ENCODE results near the gene TLE6. TPM values are rescaled to one million over a fixed set of nuclear protein-coding genes. Genes with fewer than 3 reads are reported as not detected.

Gene TLE6
- total and polyA plus RNA-seq, 4 donors = 0.47 to 2.8 (median 1.2) TPM

GRCh38 chr19:3033595-3034405, 56.4 kb downstream of the TLE6 start:
- 84% methylated on average over 11 of the region's 11 CpGs for WGBS
- H3K36me3 ChIP-seq (ENCODE audit: control insufficient read depth in 4 of 4, insufficient read depth in 3 of 4, low read depth in 1 of 4, low read length in 3 of 4) = no peaks in the 10 kb centered on the region
- no peak overlapping the region for H3K9ac ChIP-seq (ENCODE audit: low read depth in 1 of 2, low read length in 2 of 2)
- TF ChIP-seq EGR1 (IDR thresholded peaks at IDR 0.05; ENCODE audit: low read depth in 2 of 2) = no peak
- TF ChIP-seq CTCF (IDR thresholded peaks at IDR 0.05; ENCODE audit: low read depth, low read length, missing input control) = no peak
- TF ChIP-seq, protein P1, sequence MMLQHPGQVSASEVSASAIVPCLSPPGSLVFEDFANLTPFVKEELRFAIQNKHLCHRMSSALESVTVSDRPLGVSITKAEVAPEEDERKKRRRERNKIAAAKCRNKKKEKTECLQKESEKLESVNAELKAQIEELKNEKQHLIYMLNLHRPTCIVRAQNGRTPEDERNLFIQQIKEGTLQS (IDR thresholded peaks at IDR 0.05) = no peak
- TF ChIP-seq SP1 (IDR thresholded peaks at IDR 0.05) = no peak
- TF ChIP-seq HNF4G (IDR thresholded peaks at IDR 0.05) = no peak
- TF ChIP-seq YY1 (IDR thresholded peaks at IDR 0.05) = no peak
- TF ChIP-seq NR2F2 (IDR thresholded peaks at IDR 0.05) = no peak
- TF ChIP-seq GABPA (IDR thresholded peaks at IDR 0.05 in 1 of 2, conservative IDR thresholded peaks at IDR 0.05 in 1 of 2) = no peak
- TF ChIP-seq FOXA1 (IDR thresholded peaks at IDR 0.05) = no peak
- no peak for TF ChIP-seq REST (IDR thresholded peaks at IDR 0.05)
- TF ChIP-seq ZBTB33 (IDR thresholded peaks at IDR 0.05) = no peak
- TF ChIP-seq TAF1 (conservative IDR thresholded peaks at IDR 0.05) = no peak
- TF ChIP-seq JUND (IDR thresholded peaks at IDR 0.05) = no peak
- no peak for TF ChIP-seq FOXA2 (IDR thresholded peaks at IDR 0.05)
- no peaks in the 10 kb centered on the region for H3K9me3 ChIP-seq (ENCODE audit: control insufficient read depth in 4 of 4, low read length in 3 of 4)
- H3K4me3 ChIP-seq (ENCODE audit: low read depth in 1 of 3, low read length in 3 of 3) = no peak overlapping the region
- peaks cover 14 to 47% (median 29%) of the 10 kb centered on the region in 4 donors for H3K4me1 ChIP-seq (ENCODE audit: control insufficient read depth in 4 of 4, insufficient read depth in 4 of 4, low read length in 3 of 4)
- no peak overlapping the region for H3K27ac ChIP-seq (ENCODE audit: low read depth in 1 of 2, low read length in 2 of 2)
- DNase-seq (ENCODE audit: low spot score) = no peak
- H3K27me3 ChIP-seq (ENCODE audit: control insufficient read depth in 4 of 4, insufficient read depth in 4 of 4, low read length in 3 of 4) = no peaks in the 10 kb centered on the region

DNA sequence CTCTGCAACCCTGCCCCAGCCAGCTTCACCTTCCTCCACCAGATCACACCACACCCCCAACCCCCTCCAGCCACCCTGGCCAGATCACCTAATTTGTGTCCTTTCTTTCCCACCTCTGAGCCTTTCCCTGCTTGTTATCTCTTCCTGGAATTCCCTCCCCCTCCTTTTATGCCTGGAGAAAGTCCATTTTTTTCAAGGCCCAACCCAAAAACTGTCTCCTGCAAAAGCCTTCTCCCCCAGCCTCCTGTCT, 57.0 kb downstream of the TLE6 start:
- H3K4me1 ChIP-seq (ENCODE audit: control insufficient read depth in 4 of 4, insufficient read depth in 4 of 4, low read length in 3 of 4) = peaks cover 14 to 47% (median 29%) of the 10 kb centered on the region in 4 donors
- no peak for DNase-seq (ENCODE audit: low spot score)
- no peaks in the 10 kb centered on the region for H3K9me3 ChIP-seq (ENCODE audit: control insufficient read depth in 4 of 4, low read length in 3 of 4)
- H3K4me3 ChIP-seq (ENCODE audit: low read depth in 1 of 3, low read length in 3 of 3) = no peak overlapping the region
- no peaks in the 10 kb centered on the region for H3K27me3 ChIP-seq (ENCODE audit: control insufficient read depth in 4 of 4, insufficient read depth in 4 of 4, low read length in 3 of 4)
- no peak overlapping the region for H3K9ac ChIP-seq (ENCODE audit: low read depth in 1 of 2, low read length in 2 of 2)
- H3K36me3 ChIP-seq (ENCODE audit: control insufficient read depth in 4 of 4, insufficient read depth in 3 of 4, low read depth in 1 of 4, low read length in 3 of 4) = no peaks in the 10 kb centered on the region
- H3K27ac ChIP-seq (ENCODE audit: low read depth in 1 of 2, low read length in 2 of 2) = peak overlapping the region in 1 of 2 donors; percentile 88
- TF ChIP-seq SP1 (IDR thresholded peaks at IDR 0.05) (peak; percentile 34), NR2F2 (IDR thresholded peaks at IDR 0.05) (no peak), ZBTB33 (IDR thresholded peaks at IDR 0.05) (no peak), JUND (IDR thresholded peaks at IDR 0.05) (no peak), HNF4A (conservative IDR thresholded peaks at IDR 0.05) (peak; percentile 26 to 29), RXRA (IDR thresholded peaks at IDR 0.05) (peak in 1 of 2 donors; percentile 46), FOXA1 (IDR thresholded peaks at IDR 0.05) (no peak), REST (IDR thresholded peaks at IDR 0.05) (no peak)
- TF ChIP-seq, protein P2, sequence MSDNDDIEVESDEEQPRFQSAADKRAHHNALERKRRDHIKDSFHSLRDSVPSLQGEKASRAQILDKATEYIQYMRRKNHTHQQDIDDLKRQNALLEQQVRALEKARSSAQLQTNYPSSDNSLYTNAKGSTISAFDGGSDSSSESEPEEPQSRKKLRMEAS (IDR thresholded peaks at IDR 0.05) = no peak
- TF ChIP-seq, protein P1 (IDR thresholded peaks at IDR 0.05) = no peak

Measured in liver (tissue), 9 donors.